Measurements from ENCODE around the gene SYNPO2L. TPM values are rescaled to one million over a fixed set of nuclear protein-coding genes. Genes with fewer than 3 reads are reported as not detected.

SYNPO2L gene
- total and polyA plus RNA-seq, 9 donors: 0.07 to 0.61 (median 0.15) TPM; not detected in 4

DNA sequence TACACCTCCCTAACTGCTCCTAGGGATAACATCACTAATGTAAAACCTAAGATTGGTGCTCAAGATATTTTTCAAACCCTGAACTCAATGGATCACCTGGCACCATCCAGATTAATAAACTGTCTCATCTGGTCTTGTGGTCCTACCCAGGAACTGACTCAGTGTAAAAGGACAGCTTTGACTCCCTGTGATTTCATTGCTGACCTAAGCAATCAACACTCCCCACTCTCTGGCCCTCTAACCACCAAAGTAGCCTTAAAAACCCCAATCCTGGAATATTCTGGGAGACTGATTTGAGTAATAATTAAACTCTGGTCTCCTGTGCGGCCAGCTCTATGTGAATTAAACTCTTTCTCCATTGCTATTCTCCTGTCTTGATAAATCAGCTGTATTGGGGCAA is 58.5 kb downstream of the SYNPO2L start:
- Histone ChIP-seq H3K27me3 (no peaks in the 10 kb centered on the region), H3K4me1 (ENCODE audit: insufficient read depth) (no peaks in the 10 kb centered on the region), H3K9me3 (no peaks in the 10 kb centered on the region), H3K4me3 (no peak overlapping the region), H3K27ac (no peak overlapping the region), H3K36me3 (no peaks in the 10 kb centered on the region)
- no peak for DNase-seq
- intact Hi-C loops (cut with DNase I): no loop called here
- WGBS, 3 donors: 97 to 100% (median 98%) methylated on average over 1 of the region's 1 CpG
- no peak for TF ChIP-seq EP300 (IDR thresholded peaks at IDR 0.05)
- TF ChIP-seq, protein P1, sequence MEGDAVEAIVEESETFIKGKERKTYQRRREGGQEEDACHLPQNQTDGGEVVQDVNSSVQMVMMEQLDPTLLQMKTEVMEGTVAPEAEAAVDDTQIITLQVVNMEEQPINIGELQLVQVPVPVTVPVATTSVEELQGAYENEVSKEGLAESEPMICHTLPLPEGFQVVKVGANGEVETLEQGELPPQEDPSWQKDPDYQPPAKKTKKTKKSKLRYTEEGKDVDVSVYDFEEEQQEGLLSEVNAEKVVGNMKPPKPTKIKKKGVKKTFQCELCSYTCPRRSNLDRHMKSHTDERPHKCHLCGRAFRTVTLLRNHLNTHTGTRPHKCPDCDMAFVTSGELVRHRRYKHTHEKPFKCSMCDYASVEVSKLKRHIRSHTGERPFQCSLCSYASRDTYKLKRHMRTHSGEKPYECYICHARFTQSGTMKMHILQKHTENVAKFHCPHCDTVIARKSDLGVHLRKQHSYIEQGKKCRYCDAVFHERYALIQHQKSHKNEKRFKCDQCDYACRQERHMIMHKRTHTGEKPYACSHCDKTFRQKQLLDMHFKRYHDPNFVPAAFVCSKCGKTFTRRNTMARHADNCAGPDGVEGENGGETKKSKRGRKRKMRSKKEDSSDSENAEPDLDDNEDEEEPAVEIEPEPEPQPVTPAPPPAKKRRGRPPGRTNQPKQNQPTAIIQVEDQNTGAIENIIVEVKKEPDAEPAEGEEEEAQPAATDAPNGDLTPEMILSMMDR (IDR thresholded peaks at IDR 0.05): no peak
- TF ChIP-seq POLR2A (IDR thresholded peaks at IDR 0.05): no peak

Other genes starting within 250 kb of the SYNPO2L start
- gene ANXA7, start 242.0 kb downstream of the SYNPO2L start, total RNA-seq: 100 to 1,000 TPM in 5 of 7 donors, 10 to 100 TPM in 2; 56.3 to 131 (median 115) TPM
- gene ANXA7, start 242.0 kb downstream of the SYNPO2L start, polyA plus RNA-seq: 100 to 1,000 TPM in 1 of 2 donors, 10 to 100 TPM in 1; 78.9 to 130 TPM
- gene MSS51, start 222.5 kb downstream of the SYNPO2L start, total RNA-seq: 1 to 10 TPM; 1.1 to 3.5 (median 2.2) TPM
- gene MSS51, start 222.5 kb downstream of the SYNPO2L start, polyA plus RNA-seq: 1 to 10 TPM; 1.3 to 1.5 TPM
- 10 to 100 TPM; 36.8 to 59.9 (median 55.0) TPM for gene PPP3CB, start 160.0 kb downstream of the SYNPO2L start, total RNA-seq
- 10 to 100 TPM; 31.2 to 78.2 TPM for gene PPP3CB, start 160.0 kb downstream of the SYNPO2L start, polyA plus RNA-seq
- 10 to 100 TPM; 29.0 to 72.7 (median 33.1) TPM for gene USP54, start 64.7 kb downstream of the SYNPO2L start, total RNA-seq
- gene USP54, start 64.7 kb downstream of the SYNPO2L start, polyA plus RNA-seq: 10 to 100 TPM in 1 of 2 donors, 1 to 10 TPM in 1; 8.0 to 27.8 TPM
- gene MYOZ1, start 14.6 kb downstream of the SYNPO2L start, total RNA-seq: 1 to 10 TPM in 3 of 7 donors, under 1 TPM in 3, not detected in 1; 0.25 to 1.8 (median 0.77) TPM
- gene MYOZ1, start 14.6 kb downstream of the SYNPO2L start, polyA plus RNA-seq: 1 to 10 TPM; 1.3 to 6.1 TPM
- 10 to 100 TPM in 2 of 7 donors, 1 to 10 TPM in 5; 2.0 to 11.1 (median 8.4) TPM for gene AGAP5, start 42.1 kb upstream of the SYNPO2L start, total RNA-seq
- gene AGAP5, start 42.1 kb upstream of the SYNPO2L start, polyA plus RNA-seq: 1 to 10 TPM; 4.7 to 5.6 TPM
- gene SEC24C, start 88.3 kb upstream of the SYNPO2L start, total RNA-seq: 10 to 100 TPM; 30.3 to 70.4 (median 58.8) TPM
- 10 to 100 TPM; 32.2 to 60.5 TPM for gene SEC24C, start 88.3 kb upstream of the SYNPO2L start, polyA plus RNA-seq
- gene CHCHD1, start 126.0 kb upstream of the SYNPO2L start, total RNA-seq: 10 to 100 TPM; 12.5 to 33.4 (median 16.9) TPM
- 10 to 100 TPM; 26.3 to 30.6 TPM for gene CHCHD1, start 126.0 kb upstream of the SYNPO2L start, polyA plus RNA-seq
- gene ZSWIM8, start 129.6 kb upstream of the SYNPO2L start, total RNA-seq: 10 to 100 TPM; 56.1 to 90.7 (median 69.3) TPM
- 10 to 100 TPM; 42.7 to 80.9 TPM for gene ZSWIM8, start 129.6 kb upstream of the SYNPO2L start, polyA plus RNA-seq
- gene NDST2, start 155.6 kb upstream of the SYNPO2L start, total RNA-seq: 10 to 100 TPM; 24.4 to 37.5 (median 30.5) TPM
- gene NDST2, start 155.6 kb upstream of the SYNPO2L start, polyA plus RNA-seq: 10 to 100 TPM; 16.7 to 17.0 TPM
- 10 to 100 TPM in 6 of 7 donors, 1 to 10 TPM in 1; 9.8 to 25.0 (median 16.7) TPM for gene CAMK2G, start 218.5 kb upstream of the SYNPO2L start, total RNA-seq
- 10 to 100 TPM; 12.6 to 42.9 TPM for gene CAMK2G, start 218.5 kb upstream of the SYNPO2L start, polyA plus RNA-seq

Data from ovary (tissue), 9 donors.